Mammary epithelial cell (primary cell): Measurements from ENCODE around the gene COL1A2.

Experiments used
- CTCF ChIP-seq, 2 donors: IDR thresholded peaks in 1 of 2; conservative IDR thresholded peaks in 1 of 2; 2 replicates each; pipeline ENCODE4 v1.5.1; 2011 to 2012; ENCODE audit warnings: inconsistent platforms in 2 of 2, low read length in 2 of 2, mild to moderate bottlenecking in 2 of 2, control low read depth in 1 of 2, low read depth in 1 of 2; ENCODE audit not compliant: insufficient read depth in 1 of 2; ENCODE audit errors: extremely low read depth in 1 of 2
- EZH2 ChIP-seq: IDR thresholded peaks from 2 replicates; pipeline ENCODE4 v1.6.1; 2012; ENCODE audit warnings: low read length, inconsistent platforms, borderline replicate concordance

DNA sequence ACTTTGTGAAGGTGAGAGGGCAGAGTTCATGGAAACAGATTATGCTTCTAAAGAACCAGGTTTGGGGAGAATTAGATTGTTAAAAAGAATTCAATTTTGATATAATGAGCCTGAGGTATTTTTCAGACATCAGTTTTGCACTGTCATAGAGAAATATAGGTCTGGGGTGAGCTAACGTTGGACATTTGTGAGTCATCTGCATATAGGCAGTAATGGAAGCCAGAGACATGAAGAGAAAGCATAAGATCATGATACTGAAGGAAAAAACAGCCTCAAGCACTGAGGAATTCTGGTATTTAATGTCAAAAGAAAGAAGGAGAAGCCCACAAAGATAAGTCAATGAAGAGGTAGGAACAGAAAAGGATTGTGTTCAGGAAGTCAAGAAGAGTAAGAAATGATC is 32.4 kb upstream of the COL1A2 start:
- no peak for TF ChIP-seq CTCF (conservative IDR thresholded peaks at IDR 0.05 in 1 of 2, IDR thresholded peaks at IDR 0.05 in 1 of 2; ENCODE audit: extremely low read depth in 1 of 2, insufficient read depth in 1 of 2, low read depth in 1 of 2, low read length in 2 of 2)
- no peak for TF ChIP-seq EZH2
